HG03460 (cell line): ENCODE measurements around the gene CPS1.

Experiments
- ATAC-seq: cut with Tn5 transposase; IDR thresholded peaks from one replicate; pipeline ENCODE4 v1.9.1; 2021; ENCODE audit not compliant: unreplicated experiment

Gene CPS1

GRCh38 chr2:210604666-210605065 lies 48.3 kb downstream of the CPS1 start:
- ATAC-seq = no peak

- no peak for ATAC-seq
Observed at GRCh38 chr2:210606001-210606400, 49.6 kb downstream of the CPS1 start.

GRCh38 chr2:210611466-210611865 lies 55.1 kb downstream of the CPS1 start:
- ATAC-seq = no peak

- no peak for ATAC-seq
Observed at GRCh38 chr2:210616074-210616473, 59.7 kb downstream of the CPS1 start.

- no peak for ATAC-seq
Observed at GRCh38 chr2:210617318-210617717, 60.9 kb downstream of the CPS1 start.

- peak; percentile 67 for ATAC-seq
Observed at GRCh38 chr2:210617732-210618330, 61.4 kb downstream of the CPS1 start.

GRCh38 chr2:210620456-210620855 lies 64.1 kb downstream of the CPS1 start:
- ATAC-seq = no peak

GRCh38 chr2:210623506-210623905 lies 67.1 kb downstream of the CPS1 start:
- no peak for ATAC-seq

- no peak for ATAC-seq
Observed at GRCh38 chr2:210626849-210627248, 70.5 kb downstream of the CPS1 start.

- no peak for ATAC-seq
Observed at GRCh38 chr2:210630873-210631560, 74.6 kb downstream of the CPS1 start.

GRCh38 chr2:210633699-210634098 lies 77.3 kb downstream of the CPS1 start:
- ATAC-seq = no peak

GRCh38 chr2:210635257-210635656 lies 78.9 kb downstream of the CPS1 start:
- ATAC-seq = no peak

GRCh38 chr2:210642333-210642732 lies 85.9 kb downstream of the CPS1 start:
- no peak for ATAC-seq

GRCh38 chr2:210647151-210647550 lies 90.8 kb downstream of the CPS1 start:
- no peak for ATAC-seq

GRCh38 chr2:210654091-210654490 lies 97.7 kb downstream of the CPS1 start:
- no peak for ATAC-seq

- no peak for ATAC-seq
Observed at GRCh38 chr2:210655229-210655975, 99.0 kb downstream of the CPS1 start.

- ATAC-seq = no peak
Observed at GRCh38 chr2:210657874-210658273, 101.5 kb downstream of the CPS1 start.

GRCh38 chr2:210660751-210661150 lies 104.4 kb downstream of the CPS1 start:
- no peak for ATAC-seq

GRCh38 chr2:210662560-210662959 lies 106.2 kb downstream of the CPS1 start:
- no peak for ATAC-seq

- no peak for ATAC-seq
Observed at GRCh38 chr2:210663631-210664089, 107.3 kb downstream of the CPS1 start.

- no peak for ATAC-seq
Observed at GRCh38 chr2:210667711-210668110, 111.3 kb downstream of the CPS1 start.

- ATAC-seq = no peak
Observed at GRCh38 chr2:210671065-210671464, 114.7 kb downstream of the CPS1 start.
